GM19025 (cell line): ENCODE data around the gene GRB10.
"Not testable (repeated sequence)": the region's sequence is repeated elsewhere in the genome, so short reads cannot be mapped to it uniquely, and the experiment has no call there.

ENCODE experiments used
- ATAC-seq: cut with Tn5 transposase; IDR thresholded peaks from one replicate; pipeline ENCODE4 v1.9.1; 2021; ENCODE audit warnings: mild to moderate bottlenecking, low read depth, moderate library complexity; ENCODE audit not compliant: unreplicated experiment

GRB10 gene

DNA sequence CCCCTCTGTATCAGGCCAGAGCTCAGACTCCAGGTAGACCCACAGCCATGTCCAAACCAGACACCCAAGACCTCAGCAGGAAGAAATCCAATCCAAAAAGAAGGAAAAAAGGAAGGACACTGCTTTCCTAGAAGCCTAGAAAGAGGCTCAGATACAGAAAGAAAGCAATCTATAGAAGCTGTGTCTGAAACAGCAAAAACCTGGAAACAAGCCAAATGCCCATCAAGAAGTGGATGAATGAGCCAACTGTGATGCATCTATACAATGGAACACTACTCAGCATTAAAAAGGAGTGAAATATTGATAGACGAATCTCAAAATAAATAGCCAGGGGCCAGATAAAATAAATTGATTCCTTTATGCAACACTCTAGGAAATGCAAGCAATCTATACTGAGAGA, 31.6 kb downstream of the GRB10 start:
- ATAC-seq = no peak

DNA sequence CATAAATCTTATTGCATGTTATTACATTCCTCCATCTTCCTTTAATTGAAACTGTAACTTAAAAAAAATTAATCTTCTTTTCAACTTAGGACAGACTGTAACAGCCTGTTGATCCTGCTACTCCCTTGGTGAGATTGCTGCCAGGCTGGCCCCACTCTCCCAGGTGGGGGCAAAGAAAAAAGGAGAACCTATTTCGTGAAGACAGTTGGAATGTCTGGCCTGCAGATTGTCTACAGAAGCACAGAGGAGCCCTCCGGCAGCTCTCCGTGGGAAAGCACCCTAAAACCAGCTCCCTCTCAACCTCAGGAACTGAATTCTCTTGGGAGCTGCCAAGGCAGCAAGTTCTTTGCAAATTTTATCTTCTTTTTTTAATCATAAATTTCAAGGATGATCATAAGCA, 32.8 kb downstream of the GRB10 start:
- ATAC-seq = no peak

GRCh38 chr7:50748472-50748871, 34.2 kb downstream of the GRB10 start:
- ATAC-seq = no peak

GRCh38 chr7:50745835-50746234, 36.9 kb downstream of the GRB10 start:
- ATAC-seq = no peak

GRCh38 chr7:50745336-50745735, 37.4 kb downstream of the GRB10 start:
- ATAC-seq = no peak

- ATAC-seq = no peak
Measured at GRCh38 chr7:50743893-50744292, 38.8 kb downstream of the GRB10 start.

GRCh38 chr7:50743016-50743415, 39.7 kb downstream of the GRB10 start:
- no peak for ATAC-seq

DNA sequence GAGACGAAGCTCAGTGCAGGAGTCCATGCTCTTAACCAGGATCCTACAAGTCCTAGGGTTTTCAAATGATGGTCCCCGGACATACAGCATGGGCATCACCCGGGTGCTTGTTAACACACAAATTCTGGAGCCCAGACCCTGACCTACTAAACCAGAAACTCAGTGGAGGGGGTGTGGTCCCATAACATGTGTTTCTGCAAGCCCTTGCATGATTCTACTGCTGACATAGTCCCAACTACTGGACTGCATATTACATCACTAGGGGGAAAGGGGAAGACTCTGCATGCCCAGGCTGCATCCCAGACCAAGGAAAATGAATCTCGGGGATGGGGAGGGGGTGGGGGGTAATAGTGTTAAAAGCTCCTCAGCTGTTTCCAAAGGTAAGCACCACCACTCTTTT, 40.3 kb downstream of the GRB10 start:
- no peak for ATAC-seq

- ATAC-seq = no peak
Measured at GRCh38 chr7:50739744-50740435, 42.8 kb downstream of the GRB10 start.

GRCh38 chr7:50738932-50739331, 43.8 kb downstream of the GRB10 start:
- no peak for ATAC-seq

- not testable (repeated sequence) for ATAC-seq
Measured at GRCh38 chr7:50735836-50736235, 46.9 kb downstream of the GRB10 start.

DNA sequence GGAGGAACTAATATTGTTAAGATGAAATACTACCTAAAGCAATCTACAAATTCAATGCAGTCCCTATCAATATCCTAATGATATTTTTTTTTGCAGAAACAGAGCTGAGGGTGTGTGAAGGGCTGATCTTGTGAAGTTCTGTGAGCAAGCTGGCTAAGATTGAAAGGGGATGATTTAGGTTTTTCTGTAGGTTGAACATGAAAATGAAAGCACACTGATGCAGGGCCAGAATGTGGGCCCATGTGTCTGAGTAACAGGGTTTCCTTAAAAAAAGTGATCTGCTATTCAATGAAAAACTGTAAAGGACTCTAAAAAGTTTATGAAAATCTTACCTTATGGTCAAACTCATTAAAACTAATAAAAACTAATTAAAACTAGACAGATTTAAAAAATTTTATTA, 47.4 kb downstream of the GRB10 start:
- ATAC-seq = no peak

- ATAC-seq = no peak
Measured at GRCh38 chr7:50734246-50734645, 48.5 kb downstream of the GRB10 start.

- ATAC-seq = no peak
Measured at GRCh38 chr7:50733552-50733951, 49.1 kb downstream of the GRB10 start.

DNA sequence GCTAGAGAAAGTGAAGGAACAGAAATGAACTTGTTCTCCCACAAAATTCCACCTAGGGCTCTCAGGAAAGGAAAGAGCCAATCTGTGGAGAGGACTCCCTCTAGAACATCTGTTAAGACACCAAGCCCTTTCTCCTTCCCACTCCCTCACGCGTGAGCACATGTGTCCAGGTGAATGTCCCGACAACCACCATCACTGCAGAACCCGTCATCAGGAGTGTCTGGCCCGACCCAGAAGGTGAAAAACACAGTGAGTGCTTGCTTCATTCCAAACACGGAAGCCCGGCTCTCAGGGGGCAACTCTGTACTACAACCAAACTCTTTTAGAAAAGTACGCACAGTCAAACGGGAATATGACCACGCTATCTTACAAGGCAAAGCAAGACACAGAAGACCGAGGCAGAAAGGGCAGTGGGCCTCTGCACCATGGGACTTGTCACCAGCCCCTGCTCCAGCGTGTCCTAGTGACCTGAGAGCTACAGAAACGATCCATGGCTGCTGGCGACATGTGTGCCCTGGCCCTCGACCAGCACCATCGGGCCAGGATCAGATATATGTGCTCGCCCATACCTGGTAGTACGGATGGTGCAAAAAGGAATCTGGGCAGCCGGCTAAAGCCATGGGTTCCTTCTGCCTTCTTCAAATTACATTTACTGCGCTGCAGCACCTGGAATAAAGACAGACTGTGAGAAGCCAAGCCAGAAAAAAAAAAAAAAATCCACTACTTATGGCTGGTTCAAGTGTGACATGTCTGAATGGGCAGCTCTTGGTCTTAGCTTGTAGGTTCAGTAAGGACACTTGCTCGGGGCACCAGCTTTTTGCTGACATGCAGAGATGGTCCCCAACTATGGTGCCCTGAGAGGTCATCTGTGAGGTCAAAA, 50.8 kb downstream of the GRB10 start:
- ATAC-seq = no peak

DNA sequence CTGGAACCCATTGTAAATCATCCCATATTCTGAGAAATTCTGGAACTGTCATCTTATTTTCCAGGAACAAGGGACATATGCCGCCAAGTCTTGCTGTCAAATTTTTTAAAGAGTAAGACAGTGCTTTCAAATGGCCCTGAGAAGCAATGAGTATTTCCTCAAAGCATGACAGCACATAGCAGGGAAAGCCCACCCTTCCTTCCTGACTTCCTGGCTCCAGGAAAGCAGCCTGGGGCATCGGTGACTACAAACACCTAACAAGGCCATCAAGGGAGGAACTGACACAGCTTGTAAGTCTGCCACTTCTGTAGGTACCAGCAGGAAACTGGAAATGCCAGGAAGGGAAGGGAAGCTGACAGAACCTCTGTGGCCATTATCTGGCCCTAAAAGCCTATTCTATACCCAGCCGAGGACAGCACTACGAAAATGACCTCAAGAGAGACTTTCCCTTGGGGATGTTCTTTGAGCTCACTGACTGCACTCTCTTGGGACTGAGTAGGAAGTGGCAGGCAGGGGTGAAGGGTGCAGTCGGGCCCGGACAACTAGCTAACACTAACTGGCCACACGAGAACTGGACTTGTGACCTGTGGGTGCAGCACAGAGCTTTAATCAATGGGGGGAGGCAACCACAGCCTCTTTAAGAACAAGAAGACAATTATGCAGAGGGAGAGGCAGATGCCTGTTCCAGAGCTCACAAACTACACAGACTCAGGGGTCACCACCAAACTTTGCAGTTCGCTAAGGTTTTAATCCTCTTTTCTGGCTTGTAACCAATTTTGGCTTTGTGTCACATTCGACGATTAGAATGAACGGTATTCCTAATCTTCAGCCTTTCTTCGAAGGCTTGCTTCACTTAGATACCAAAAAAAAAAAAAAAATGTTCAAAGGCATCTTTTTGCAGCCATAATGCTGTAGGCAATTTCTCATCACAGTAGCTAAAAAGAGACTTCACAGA, 52.0 kb downstream of the GRB10 start:
- no peak for ATAC-seq

GRCh38 chr7:50729962-50730361, 52.7 kb downstream of the GRB10 start:
- ATAC-seq = no peak

DNA sequence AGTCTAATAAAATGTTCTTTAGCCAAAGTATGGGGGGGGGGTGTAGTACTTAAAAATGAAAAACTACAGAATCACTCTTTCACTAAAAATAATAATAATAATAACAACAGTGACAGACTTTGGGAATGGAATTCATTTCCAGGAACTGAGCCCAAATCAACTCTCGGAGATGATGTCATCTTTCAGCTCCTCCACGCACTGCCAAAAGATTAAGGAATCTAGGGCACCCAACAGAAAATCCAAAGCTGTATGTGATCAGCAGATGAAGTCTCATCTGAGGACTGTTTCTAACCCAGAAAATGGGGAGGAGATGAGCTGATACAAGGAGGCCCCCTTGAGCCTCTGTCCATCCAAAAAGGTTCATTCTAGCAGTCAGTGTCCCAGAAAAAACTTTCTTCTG, 54.5 kb downstream of the GRB10 start:
- ATAC-seq = no peak

- no peak for ATAC-seq
Measured at GRCh38 chr7:50727711-50728110, 55.0 kb downstream of the GRB10 start.

DNA sequence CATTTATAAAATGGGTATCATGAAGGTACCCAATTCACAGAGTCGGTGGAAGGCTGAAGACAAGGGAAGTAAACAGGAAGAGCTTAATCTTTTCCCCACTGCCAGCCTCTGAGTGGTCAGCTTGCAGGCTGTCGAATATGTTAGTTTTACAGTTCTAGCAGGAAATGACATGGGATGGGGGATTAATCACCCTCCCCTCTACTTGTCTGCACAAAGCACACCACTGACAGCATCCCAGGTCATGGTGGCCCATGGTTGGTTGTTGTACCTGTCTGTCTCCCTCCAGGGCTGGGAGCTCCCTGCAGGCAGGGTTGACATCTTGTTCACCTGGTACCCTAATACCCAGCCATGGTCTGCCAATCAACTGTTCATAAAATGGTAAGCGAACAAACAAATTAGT, 55.6 kb downstream of the GRB10 start:
- no peak for ATAC-seq

GRCh38 chr7:50725774-50726173, 56.9 kb downstream of the GRB10 start:
- ATAC-seq = no peak
